Cardiac muscle cell (in vitro differentiated cells and primary cell): ENCODE data around the gene ACOT9. TPM values are rescaled to one million over a fixed set of nuclear protein-coding genes. Genes with fewer than 3 reads are reported as not detected.
A peak's percentile ranks its signal among the peaks of the same experiment; 100 is the strongest.

ENCODE experiments used
- DNase-seq, 2 donors: peaks; one replicate each; pipeline versions ENCODE4 v3.0.0 to v3.0.0-alpha.2; 2010 to 2017; ENCODE audit warnings: low read depth in 1 of 2, low spot score in 1 of 2
- H3K27ac ChIP-seq: fragments of 200-600 bp; sonication (generic); 2 replicates; pipeline ENCODE4 v1.5.1; 2016
- H3K27me3 ChIP-seq: fragments of 200-600 bp; sonication (generic); 2 replicates; pipeline ENCODE4 v1.6.0; 2016; ENCODE audit warnings: control low read depth
- H3K36me3 ChIP-seq: fragments of 200-600 bp; sonication (generic); 2 replicates; pipeline ENCODE4 v1.5.1; 2016; ENCODE audit warnings: control low read depth
- H3K4me1 ChIP-seq: fragments of 200-600 bp; sonication (generic); 2 replicates; pipeline ENCODE4 v1.8.1; 2017; ENCODE audit warnings: low read depth, mild to moderate bottlenecking, mixed run types
- H3K4me3 ChIP-seq: fragments of 200-600 bp; sonication (generic); 2 replicates; pipeline ENCODE4 v1.5.1; 2016; ENCODE audit warnings: mild to moderate bottlenecking
- H3K9me3 ChIP-seq: fragments of 200-600 bp; sonication (generic); 2 replicates; pipeline ENCODE4 v1.5.1; 2017; ENCODE audit warnings: low read depth, mild to moderate bottlenecking, control low read depth
- CTCF ChIP-seq: IDR thresholded peaks from 2 replicates; pipeline ENCODE4 v1.5.1; 2012; ENCODE audit warnings: low read depth, mild to moderate bottlenecking, low read length
- polyA plus RNA-seq: library from polyadenylated mRNA; unstranded; fragments of >200 nt; fragmentation: Nextera tagmentation; extraction: Ambion mirVana; gene quantifications from 2 replicates; pipeline ENCODE4 v1.2.1, GENCODE V29; 2016
- total RNA-seq: library from RNA; depleted of rRNA; stranded (reverse); fragments of >200 nt; gene quantifications from 2 replicates; pipeline ENCODE4 v1.2.3, GENCODE V29; 2016

Gene ACOT9
- total RNA-seq (20.2 and 22.2 TPM in 2 replicates), polyA plus RNA-seq (31.1 and 37.2 TPM in 2 replicates)

GRCh38 chrX:23742697-23743622 lies at the start of gene ACOT9:
ACOT9 (minus strand) TSS chrX:23743276; CDS start chrX:23743144, 132 bp downstream.
- no peak for TF ChIP-seq CTCF
- peak; percentile 89 to 97 for DNase-seq
- Histone ChIP-seq H3K36me3 (no peaks in the 10 kb centered on the region), H3K4me3 (peak within 1 kb of the TSS; percentile 42), H3K4me1 (no peaks in the 10 kb centered on the region), H3K27ac (peak within 1 kb of the TSS; percentile 49), H3K27me3 (no peaks in the 10 kb centered on the region), H3K9me3 (no peaks in the 10 kb centered on the region)

- peaks cover 11% of the 10 kb centered on the region for H3K4me1 ChIP-seq
- no peak overlapping the region for H3K27ac ChIP-seq
- DNase-seq = no peak
- H3K36me3 ChIP-seq = no peaks in the 10 kb centered on the region
- no peaks in the 10 kb centered on the region for H3K27me3 ChIP-seq
- TF ChIP-seq CTCF = no peak
- H3K9me3 ChIP-seq = no peaks in the 10 kb centered on the region
- H3K4me3 ChIP-seq = no peak overlapping the region
These were observed 47.0 kb upstream of the ACOT9 start for GRCh38 chrX:23790155-23790497.

DNA sequence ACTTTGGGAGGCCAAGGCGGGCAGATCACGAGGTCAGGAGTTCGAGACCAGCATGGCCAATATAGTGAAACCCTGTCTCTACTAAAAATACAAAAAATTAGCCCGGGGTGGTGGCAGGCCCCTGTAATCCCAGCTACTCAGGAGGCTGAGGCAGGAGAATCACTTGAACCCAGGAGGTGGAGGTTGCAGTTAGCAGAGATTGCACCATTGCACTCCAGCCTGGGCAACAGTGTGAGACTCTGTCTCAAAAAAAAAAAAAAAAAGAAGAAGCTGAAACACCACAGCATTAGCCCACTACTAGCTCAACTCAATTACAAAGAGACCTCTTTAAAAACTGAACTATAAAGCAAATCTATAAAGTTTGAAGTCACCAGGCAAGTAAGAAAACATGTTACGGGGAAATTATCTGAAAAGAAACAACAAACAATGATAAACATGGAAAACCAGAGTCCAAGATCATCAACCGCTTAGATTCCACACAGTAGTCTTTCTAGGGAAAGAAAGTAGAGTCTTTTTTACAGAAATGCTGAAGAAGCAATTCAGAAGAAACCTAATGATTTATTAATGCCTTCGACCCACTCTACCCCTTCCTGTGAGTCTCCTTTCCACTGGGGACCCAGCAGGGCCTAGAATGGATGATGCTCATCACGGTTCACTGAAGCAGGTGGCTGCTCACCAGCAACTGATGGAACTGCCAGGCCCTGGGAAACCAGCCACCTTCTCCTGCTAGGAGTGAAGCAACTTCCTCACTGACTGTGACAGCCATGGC lies 46.5 kb upstream of the ACOT9 start:
- Histone ChIP-seq H3K4me1 (peaks cover 17% of the 10 kb centered on the region), H3K4me3 (no peak overlapping the region), H3K9me3 (no peaks in the 10 kb centered on the region), H3K27me3 (no peaks in the 10 kb centered on the region), H3K27ac (no peak overlapping the region), H3K36me3 (no peaks in the 10 kb centered on the region)
- no peak for TF ChIP-seq CTCF
- DNase-seq = no peak

- no peak for TF ChIP-seq CTCF
- Histone ChIP-seq H3K36me3 (no peaks in the 10 kb centered on the region), H3K9me3 (no peaks in the 10 kb centered on the region), H3K4me3 (no peak overlapping the region), H3K27me3 (no peaks in the 10 kb centered on the region), H3K27ac (no peak overlapping the region), H3K4me1 (peaks cover 20% of the 10 kb centered on the region)
- DNase-seq = peak in 1 of 2 donors; percentile 47
These were observed 45.9 kb upstream of the ACOT9 start for GRCh38 chrX:23788946-23789345.

- no peaks in the 10 kb centered on the region for H3K27me3 ChIP-seq
- peaks cover 21% of the 10 kb centered on the region for H3K4me1 ChIP-seq
- TF ChIP-seq CTCF = no peak
- H3K4me3 ChIP-seq = no peak overlapping the region
- no peak overlapping the region for H3K27ac ChIP-seq
- no peak for DNase-seq
- no peaks in the 10 kb centered on the region for H3K9me3 ChIP-seq
- no peaks in the 10 kb centered on the region for H3K36me3 ChIP-seq
These were observed 45.4 kb upstream of the ACOT9 start for GRCh38 chrX:23788521-23788920.
